Measurements from ENCODE around the gene HOXB3. TPM values are rescaled to one million over a fixed set of nuclear protein-coding genes. Genes with fewer than 3 reads are reported as not detected.

The HOXB3 gene
- polyA plus RNA-seq, 1 donor from 2014 or later: not detected

- H3K79me2 ChIP-seq (replicated peaks; ENCODE audit: insufficient read depth, low read length): no peaks in the 10 kb centered on the region
- TF ChIP-seq EZH2 (IDR thresholded peaks at IDR 0.05; ENCODE audit: borderline replicate concordance, insufficient read depth, low read length, poor library complexity, severe bottlenecking) (no peak), TAF1 (IDR thresholded peaks at IDR 0.05; ENCODE audit: low read depth) (no peak), POLR2AphosphoS5 (IDR thresholded peaks at IDR 0.05) (no peak), MXI1 (conservative IDR thresholded peaks at IDR 0.05; ENCODE audit: poor library complexity, severe bottlenecking) (no peak), RAD21 (conservative IDR thresholded peaks at IDR 0.05) (no peak), REST (IDR thresholded peaks at IDR 0.05; ENCODE audit: borderline replicate concordance) (no peak), SMC3 (conservative IDR thresholded peaks at IDR 0.05; ENCODE audit: poor library complexity) (no peak), EP300 (conservative IDR thresholded peaks at IDR 0.05; ENCODE audit: poor library complexity, severe bottlenecking) (no peak)
- TF ChIP-seq, protein P1, sequence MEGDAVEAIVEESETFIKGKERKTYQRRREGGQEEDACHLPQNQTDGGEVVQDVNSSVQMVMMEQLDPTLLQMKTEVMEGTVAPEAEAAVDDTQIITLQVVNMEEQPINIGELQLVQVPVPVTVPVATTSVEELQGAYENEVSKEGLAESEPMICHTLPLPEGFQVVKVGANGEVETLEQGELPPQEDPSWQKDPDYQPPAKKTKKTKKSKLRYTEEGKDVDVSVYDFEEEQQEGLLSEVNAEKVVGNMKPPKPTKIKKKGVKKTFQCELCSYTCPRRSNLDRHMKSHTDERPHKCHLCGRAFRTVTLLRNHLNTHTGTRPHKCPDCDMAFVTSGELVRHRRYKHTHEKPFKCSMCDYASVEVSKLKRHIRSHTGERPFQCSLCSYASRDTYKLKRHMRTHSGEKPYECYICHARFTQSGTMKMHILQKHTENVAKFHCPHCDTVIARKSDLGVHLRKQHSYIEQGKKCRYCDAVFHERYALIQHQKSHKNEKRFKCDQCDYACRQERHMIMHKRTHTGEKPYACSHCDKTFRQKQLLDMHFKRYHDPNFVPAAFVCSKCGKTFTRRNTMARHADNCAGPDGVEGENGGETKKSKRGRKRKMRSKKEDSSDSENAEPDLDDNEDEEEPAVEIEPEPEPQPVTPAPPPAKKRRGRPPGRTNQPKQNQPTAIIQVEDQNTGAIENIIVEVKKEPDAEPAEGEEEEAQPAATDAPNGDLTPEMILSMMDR (IDR thresholded peaks at IDR 0.05; ENCODE audit: poor library complexity, severe bottlenecking): no peak
Observed at GRCh38 chr17:48634493-48635208, 44.6 kb upstream of the HOXB3 start.

DNA sequence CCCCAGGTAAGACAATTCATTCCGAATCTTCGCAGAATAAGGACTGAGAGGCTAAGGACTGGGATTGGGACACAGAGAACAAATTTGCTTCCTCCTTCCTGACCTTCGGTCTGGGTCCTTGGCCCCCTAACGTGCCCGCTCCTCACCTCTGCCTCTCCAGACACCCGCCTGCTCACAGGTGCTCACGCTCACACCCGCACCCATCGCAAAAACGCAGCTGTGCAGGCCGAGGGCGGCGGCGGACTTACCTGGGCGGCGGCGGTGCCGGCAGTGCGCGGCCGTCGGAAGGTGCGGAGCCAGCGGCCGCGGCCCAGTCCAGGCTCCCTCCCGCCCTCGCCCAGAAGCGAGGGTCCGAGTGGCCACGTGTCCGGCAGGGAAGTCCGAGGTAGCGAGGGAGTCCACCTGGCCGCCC is 43.2 kb upstream of the HOXB3 start:
- no peak overlapping the region for H2AFZ ChIP-seq (ENCODE audit: low read depth, low read length)
- no peak overlapping the region for H3K27ac ChIP-seq (ENCODE audit: low read length)
- H3K79me2 ChIP-seq (replicated peaks; ENCODE audit: insufficient read depth, low read length): no peaks in the 10 kb centered on the region
- no peak overlapping the region for H3K9ac ChIP-seq (ENCODE audit: low read length)
- TF ChIP-seq RAD21 (conservative IDR thresholded peaks at IDR 0.05) (no peak), MXI1 (conservative IDR thresholded peaks at IDR 0.05; ENCODE audit: poor library complexity, severe bottlenecking) (no peak), EZH2 (IDR thresholded peaks at IDR 0.05; ENCODE audit: borderline replicate concordance, insufficient read depth, low read length, poor library complexity, severe bottlenecking) (peak; percentile 11), POLR2AphosphoS5 (IDR thresholded peaks at IDR 0.05) (no peak), TAF1 (IDR thresholded peaks at IDR 0.05; ENCODE audit: low read depth) (no peak), EP300 (conservative IDR thresholded peaks at IDR 0.05; ENCODE audit: poor library complexity, severe bottlenecking) (no peak), SMC3 (conservative IDR thresholded peaks at IDR 0.05; ENCODE audit: poor library complexity) (no peak)
- no peak overlapping the region for H3K4me3 ChIP-seq (ENCODE audit: low read length)
- H3K9me2 ChIP-seq (ENCODE audit: insufficient read depth, low read length): no peaks in the 10 kb centered on the region
- no peaks in the 10 kb centered on the region for H3K36me3 ChIP-seq (ENCODE audit: insufficient read depth, low read length)
- H3F3A ChIP-seq (ENCODE audit: insufficient read depth, low read length, poor library complexity, severe bottlenecking): no peaks in the 10 kb centered on the region
- H3K9me3 ChIP-seq (ENCODE audit: low read length): no peaks in the 10 kb centered on the region
- H3K27me3 ChIP-seq (ENCODE audit: insufficient read depth, low read depth, low read length): peaks cover 100% of the 10 kb centered on the region
- no peaks in the 10 kb centered on the region for H4K20me1 ChIP-seq (ENCODE audit: insufficient read depth)
- no peak overlapping the region for H3K4me2 ChIP-seq (ENCODE audit: low read length)

More at GRCh38 chr17:48634493-48635208, 44.6 kb upstream of the HOXB3 start:
- H3K27me3 ChIP-seq (ENCODE audit: insufficient read depth, low read depth, low read length): peaks cover 100% of the 10 kb centered on the region
- H3K9ac ChIP-seq (ENCODE audit: low read length): no peak overlapping the region
- no peaks in the 10 kb centered on the region for H3K9me3 ChIP-seq (ENCODE audit: low read length)
- no peak overlapping the region for H3K4me3 ChIP-seq (ENCODE audit: low read length)
- no peaks in the 10 kb centered on the region for H3F3A ChIP-seq (ENCODE audit: insufficient read depth, low read length, poor library complexity, severe bottlenecking)
- H3K4me2 ChIP-seq (ENCODE audit: low read length): no peak overlapping the region
- no peaks in the 10 kb centered on the region for H3K36me3 ChIP-seq (ENCODE audit: insufficient read depth, low read length)
- no peak overlapping the region for H2AFZ ChIP-seq (ENCODE audit: low read depth, low read length)
- no peak overlapping the region for H3K27ac ChIP-seq (ENCODE audit: low read length)
- no peaks in the 10 kb centered on the region for H3K9me2 ChIP-seq (ENCODE audit: insufficient read depth, low read length)
- H4K20me1 ChIP-seq (ENCODE audit: insufficient read depth): no peaks in the 10 kb centered on the region

Data from neural cell (in vitro differentiated cells).